ENCODE results near the gene TFEC.

DNA sequence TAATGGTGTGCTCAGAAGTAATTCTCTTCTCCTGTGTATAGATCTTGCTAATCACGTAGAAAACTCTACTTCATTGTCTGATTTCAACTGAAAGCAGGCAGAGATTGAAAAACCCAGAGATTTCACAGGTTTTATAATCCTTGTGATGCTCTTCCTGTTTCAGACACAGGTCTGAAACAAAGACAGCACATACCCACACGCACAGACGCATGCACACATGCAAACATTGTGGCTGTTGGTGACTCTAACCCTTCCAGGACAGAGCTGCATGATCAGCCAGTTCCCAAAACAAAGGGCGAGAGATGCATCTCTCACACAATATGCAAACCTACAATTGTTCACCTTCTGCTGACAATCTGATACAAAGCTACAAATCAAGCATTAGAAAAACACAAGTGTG lies 11.1 kb upstream of the TFEC start:
- TF ChIP-seq, protein P1, sequence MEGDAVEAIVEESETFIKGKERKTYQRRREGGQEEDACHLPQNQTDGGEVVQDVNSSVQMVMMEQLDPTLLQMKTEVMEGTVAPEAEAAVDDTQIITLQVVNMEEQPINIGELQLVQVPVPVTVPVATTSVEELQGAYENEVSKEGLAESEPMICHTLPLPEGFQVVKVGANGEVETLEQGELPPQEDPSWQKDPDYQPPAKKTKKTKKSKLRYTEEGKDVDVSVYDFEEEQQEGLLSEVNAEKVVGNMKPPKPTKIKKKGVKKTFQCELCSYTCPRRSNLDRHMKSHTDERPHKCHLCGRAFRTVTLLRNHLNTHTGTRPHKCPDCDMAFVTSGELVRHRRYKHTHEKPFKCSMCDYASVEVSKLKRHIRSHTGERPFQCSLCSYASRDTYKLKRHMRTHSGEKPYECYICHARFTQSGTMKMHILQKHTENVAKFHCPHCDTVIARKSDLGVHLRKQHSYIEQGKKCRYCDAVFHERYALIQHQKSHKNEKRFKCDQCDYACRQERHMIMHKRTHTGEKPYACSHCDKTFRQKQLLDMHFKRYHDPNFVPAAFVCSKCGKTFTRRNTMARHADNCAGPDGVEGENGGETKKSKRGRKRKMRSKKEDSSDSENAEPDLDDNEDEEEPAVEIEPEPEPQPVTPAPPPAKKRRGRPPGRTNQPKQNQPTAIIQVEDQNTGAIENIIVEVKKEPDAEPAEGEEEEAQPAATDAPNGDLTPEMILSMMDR (conservative IDR thresholded peaks at IDR 0.05; ENCODE audit: low read depth, low read length) = no peak
- TF ChIP-seq MXI1 (IDR thresholded peaks at IDR 0.05; ENCODE audit: borderline replicate concordance, low read depth, low read length) = no peak
- TF ChIP-seq RCOR1 (IDR thresholded peaks at IDR 0.05; ENCODE audit: insufficient replicate concordance, low read length) = no peak
- TF ChIP-seq POLR2A (IDR thresholded peaks at IDR 0.05; ENCODE audit: low read depth, low read length) = no peak
- TF ChIP-seq RAD21 (IDR thresholded peaks at IDR 0.05; ENCODE audit: low read length) = no peak
